ENCODE results near the gene MRO. TPM values are rescaled to one million over a fixed set of nuclear protein-coding genes. Genes with fewer than 3 reads are reported as not detected.

MRO gene
- total RNA-seq, 8 experiments from 2014 or later, result 0.09 to 1.00 (median 0.28) TPM

DNA sequence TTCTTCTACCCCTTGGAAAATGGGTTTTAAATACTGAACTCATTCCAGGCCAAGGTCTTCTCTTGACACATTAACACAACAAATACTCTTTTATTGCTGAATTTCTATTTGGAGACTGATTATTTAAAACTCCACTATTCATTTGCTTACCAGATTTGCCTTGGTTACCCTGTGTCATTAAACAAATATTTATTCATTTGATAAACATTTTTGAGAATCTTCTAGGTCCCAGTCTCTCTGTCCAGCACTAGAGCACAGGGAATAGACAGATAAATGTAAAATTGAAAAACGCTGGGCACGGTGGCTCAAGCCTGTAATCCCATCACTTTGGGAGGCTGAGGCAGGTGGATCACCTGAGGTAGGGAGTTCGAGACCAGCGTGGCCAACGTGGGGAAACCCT is 9.8 kb upstream of the MRO start:
- H3K27ac ChIP-seq, result no peak overlapping the region
- in situ Hi-C loops (cut with MboI; ENCODE audit: low pct_unique_long_range_greater_than_20kb in 2 of 9, low sequenced_read_pairs in 9 of 9, unreplicated experiment in 9 of 9), result loop anchor here in 3 of 9 experiments (10.0 to 25.0 kb wide), 2 partner anchors 208 to 215 kb away; partner anchors contain the start of gene SMAD4 (in 2 of the 3)
- ATAC-seq (replicated peaks in 6 of 8), result no peak
- no peak overlapping the region for H3K4me3 ChIP-seq
- WGBS, 10 experiments, result 44 to 100% (median 81%) methylated on average over 1 to 5 of the region's 5 CpGs; no CpG with 5 or more reads in 2 of the 10 experiments
- H3K4me1 ChIP-seq (replicated peaks in 1 of 2), result no peaks in the 10 kb centered on the region

DNA sequence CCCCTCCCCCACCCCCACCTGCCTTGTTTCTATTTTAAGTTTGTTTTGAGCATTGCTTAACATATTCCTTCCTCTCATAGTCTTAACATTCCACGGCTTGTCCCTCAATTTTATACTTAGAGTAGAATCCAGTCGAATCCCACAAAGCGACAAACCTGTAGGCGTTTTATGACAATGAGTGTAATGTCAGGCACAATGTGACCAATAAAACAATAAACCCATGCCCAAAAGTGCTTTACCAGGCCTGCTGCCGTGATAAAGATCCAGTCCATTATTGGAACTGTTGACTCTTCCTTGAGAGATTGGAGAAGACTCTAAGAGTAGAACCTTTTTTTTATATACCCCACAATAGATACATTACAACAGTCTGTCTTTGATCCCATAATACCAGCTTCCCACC is 6.2 kb upstream of the MRO start:
- Histone ChIP-seq H3K27ac (no peak overlapping the region), H3K4me3 (no peak overlapping the region), H3K4me1 (replicated peaks in 1 of 2) (no peaks in the 10 kb centered on the region)
- in situ Hi-C loops (cut with MboI; ENCODE audit: low pct_unique_long_range_greater_than_20kb in 2 of 9, low sequenced_read_pairs in 9 of 9, unreplicated experiment in 9 of 9), result loop anchor here in 3 of 9 experiments (10.0 to 25.0 kb wide), 2 partner anchors 211 to 219 kb away; partner anchors contain the start of gene SMAD4 (in 2 of the 3)
- no peak for ATAC-seq (replicated peaks in 6 of 8)
- WGBS, 10 experiments, result 29 to 100% (median 86%) methylated on average over 1 to 5 of the region's 5 CpGs; no CpG with 5 or more reads in 1 of the 10 experiments

DNA sequence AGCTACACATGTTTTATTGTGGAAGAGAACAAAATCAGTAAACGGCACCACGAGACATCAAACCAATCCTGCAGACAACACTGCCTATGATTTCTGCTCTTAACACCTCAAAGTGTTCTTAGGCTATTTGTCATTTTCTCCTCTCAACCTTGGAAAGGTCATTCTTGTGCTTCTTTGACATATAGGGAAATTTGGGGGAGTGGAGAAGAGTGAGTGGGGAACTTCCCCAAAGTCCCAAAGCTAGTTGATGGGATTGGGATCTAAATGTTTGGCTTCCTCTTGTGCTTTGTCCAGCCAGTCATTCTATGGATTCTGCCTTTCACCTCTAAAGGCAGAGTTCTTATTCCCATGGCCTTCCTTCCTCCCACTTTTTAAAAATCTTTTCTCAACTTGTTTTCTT is 5.8 kb upstream of the MRO start:
- no peak overlapping the region for H3K4me3 ChIP-seq
- in situ Hi-C loops (cut with MboI; ENCODE audit: low pct_unique_long_range_greater_than_20kb in 2 of 9, low sequenced_read_pairs in 9 of 9, unreplicated experiment in 9 of 9), result loop anchor here in 3 of 9 experiments (10.0 to 25.0 kb wide), 2 partner anchors 212 to 219 kb away; partner anchors contain the start of gene SMAD4 (in 2 of the 3)
- H3K27ac ChIP-seq, result no peak overlapping the region
- ATAC-seq (replicated peaks in 6 of 8), result no peak
- WGBS, 10 experiments, result 20 to 100% (median 94%) methylated on average over 1 to 2 of the region's 2 CpGs; no CpG with 5 or more reads in 3 of the 10 experiments
- H3K4me1 ChIP-seq (replicated peaks in 1 of 2), result no peaks in the 10 kb centered on the region

DNA sequence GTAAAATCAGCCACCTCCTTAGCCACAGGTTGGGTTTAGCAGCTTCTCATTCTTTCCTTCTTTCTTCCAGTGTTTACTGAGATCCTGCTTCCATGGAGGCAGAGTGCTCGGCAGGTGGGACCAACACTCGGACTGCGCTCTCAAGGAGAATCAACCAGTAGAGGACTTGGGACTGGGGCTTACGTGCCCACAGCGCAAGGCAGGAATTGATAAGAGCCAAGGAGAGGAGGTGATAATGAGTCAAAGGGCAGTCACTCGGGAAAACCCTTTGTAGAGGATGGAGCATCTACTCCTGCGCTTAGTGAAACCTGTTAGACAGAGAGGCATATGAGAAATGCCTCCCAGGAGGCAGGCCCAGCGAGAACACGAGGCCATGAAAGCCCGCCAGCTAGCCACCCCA is 2.9 kb upstream of the MRO start:
- no peak for ATAC-seq (replicated peaks in 6 of 8)
- Histone ChIP-seq H3K4me3 (no peak overlapping the region), H3K4me1 (replicated peaks in 1 of 2) (peaks cover 4 to 10% of the 10 kb centered on the region in 2 donors), H3K27ac (no peak overlapping the region)
- in situ Hi-C loops (cut with MboI; ENCODE audit: low pct_unique_long_range_greater_than_20kb in 2 of 9, low sequenced_read_pairs in 9 of 9, unreplicated experiment in 9 of 9), result loop anchor here in 2 of 9 experiments (10.0 to 25.0 kb wide), 2 partner anchors 215 to 222 kb away; partner anchors contain the start of gene SMAD4 (in 1 of the 2)
- 77 to 100% (median 100%) methylated on average over 1 to 3 of the region's 10 CpGs; no CpG with 5 or more reads in 4 of the 10 experiments for WGBS, 10 experiments

- Histone ChIP-seq H3K4me1 (replicated peaks in 1 of 2) (peaks cover 8 to 10% of the 10 kb centered on the region in 2 donors), H3K4me3 (no peak overlapping the region), H3K27ac (no peak overlapping the region)
- no peak for ATAC-seq (replicated peaks in 6 of 8)
- 53 to 100% (median 86%) methylated on average over 2 to 5 of the region's 5 CpGs for WGBS, 10 experiments
- in situ Hi-C loops (cut with MboI; ENCODE audit: low pct_unique_long_range_greater_than_20kb in 2 of 9, low sequenced_read_pairs in 9 of 9, unreplicated experiment in 9 of 9), result loop anchor here in 2 of 9 experiments (10.0 to 25.0 kb wide), 2 partner anchors 216 to 224 kb away; partner anchors contain the start of gene SMAD4 (in 1 of the 2)
Measured at GRCh38 chr18:50820901-50821520, 1.2 kb upstream of the MRO start.

DNA sequence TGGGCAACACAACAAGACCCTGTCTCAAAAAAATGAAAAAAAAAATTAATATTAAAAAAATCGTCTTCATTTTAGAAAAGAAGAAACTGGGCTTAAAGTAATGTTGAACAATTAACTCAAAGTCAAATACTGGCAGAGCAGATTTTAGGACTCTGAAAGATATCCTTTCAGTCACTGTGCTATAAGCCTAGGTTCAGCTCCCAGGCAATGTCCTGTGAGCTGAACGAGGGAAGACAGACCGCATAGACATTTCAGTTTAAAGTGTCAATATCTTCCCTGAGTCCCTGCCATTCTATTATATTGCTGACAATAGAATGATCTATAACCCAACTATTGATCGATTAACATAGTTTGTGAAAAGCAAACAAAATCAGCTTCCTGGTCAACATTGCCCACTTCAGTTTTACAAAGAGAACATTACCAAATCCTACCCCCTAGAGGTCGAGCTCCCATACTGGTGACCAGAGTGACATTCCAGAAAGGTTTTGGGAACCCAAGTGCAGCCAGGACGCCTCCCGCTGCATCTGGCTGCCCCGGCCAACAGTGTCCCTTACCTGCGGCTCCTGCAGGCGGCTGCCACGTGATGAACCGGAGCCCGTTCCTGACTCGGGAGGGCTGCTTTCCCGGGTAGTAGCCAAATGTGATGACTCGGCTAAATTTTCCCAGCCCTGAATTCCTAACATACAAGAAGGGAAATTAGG is 639 bp downstream of the MRO start:
- H3K27ac ChIP-seq, result no peak overlapping the region
- H3K4me1 ChIP-seq (replicated peaks in 1 of 2), result peaks cover 8 to 10% of the 10 kb centered on the region in 2 donors
- peak; percentile 4 to 57 (median 40) for ATAC-seq (replicated peaks in 6 of 8)
- in situ Hi-C loops (cut with MboI; ENCODE audit: low pct_unique_long_range_greater_than_20kb in 2 of 9, low sequenced_read_pairs in 9 of 9, unreplicated experiment in 9 of 9), result loop anchor here in 1 of 9 experiments (25.0 kb wide), 1 partner anchor 218 kb away; the partner anchor contains the start of gene SMAD4
- WGBS, 10 experiments, result 12 to 56% (median 37%) methylated on average over 4 to 12 of the region's 16 CpGs; no CpG with 5 or more reads in 1 of the 10 experiments
- peak overlapping the region in 4 of 5 donors; percentile 0 to 16 (median 12) for H3K4me3 ChIP-seq

DNA sequence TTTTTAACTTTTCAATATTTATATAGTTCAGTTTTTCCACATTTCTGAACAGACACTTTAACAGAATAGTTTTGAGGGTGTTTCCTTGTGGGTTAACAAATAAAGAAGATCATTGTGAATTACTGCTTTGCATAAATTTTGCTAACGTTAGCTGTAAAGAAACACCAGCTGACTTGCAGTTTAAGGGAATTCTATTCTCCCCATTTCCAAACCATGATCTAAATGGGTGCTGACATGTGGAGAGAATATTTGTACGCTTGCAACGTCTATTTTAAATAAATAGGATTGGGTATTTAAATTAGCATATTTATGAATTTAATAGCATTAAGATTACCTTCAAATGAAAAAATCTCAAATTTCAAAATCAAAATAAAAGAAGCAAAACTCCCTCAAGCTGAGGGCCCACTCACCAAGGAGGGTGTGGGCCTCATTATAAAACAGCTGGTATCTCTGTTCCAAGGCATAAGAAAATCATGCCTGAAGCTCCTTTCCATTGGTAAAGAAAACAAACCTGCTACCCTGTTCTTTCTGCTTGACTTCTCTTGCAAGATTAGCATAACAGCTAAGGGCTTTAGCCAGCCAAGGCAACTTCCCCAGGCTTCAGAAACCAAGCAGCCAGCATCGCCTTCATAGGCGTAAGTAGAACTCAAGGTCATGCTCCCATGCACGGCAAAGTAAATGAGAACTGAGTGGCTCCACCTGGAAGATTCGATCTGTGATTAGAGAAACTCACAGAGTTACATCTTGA is 3.2 kb downstream of the MRO start:
- WGBS, 10 experiments, result 3 to 65% (median 41%) methylated on average over 2 to 6 of the region's 7 CpGs
- Histone ChIP-seq H3K27ac (no peak overlapping the region), H3K4me1 (replicated peaks in 1 of 2) (peaks cover 8 to 10% of the 10 kb centered on the region in 2 donors), H3K4me3 (no peak overlapping the region)
- in situ Hi-C loops (cut with MboI; ENCODE audit: low pct_unique_long_range_greater_than_20kb in 2 of 9, low sequenced_read_pairs in 9 of 9, unreplicated experiment in 9 of 9), result loop anchor here in 1 of 9 experiments (25.0 kb wide), 1 partner anchor 221 kb away; the partner anchor contains the start of gene SMAD4
- peak in 3 of 8 experiments; percentile 72 to 89 (median 76) for ATAC-seq (replicated peaks in 6 of 8)

- H3K4me3 ChIP-seq, result no peak overlapping the region
- no peak overlapping the region for H3K27ac ChIP-seq
- WGBS, 10 experiments, result 64 to 100% (median 80%) methylated on average over 1 to 5 of the region's 7 CpGs; no CpG with 5 or more reads in 1 of the 10 experiments
- in situ Hi-C loops (cut with MboI; ENCODE audit: low pct_unique_long_range_greater_than_20kb in 2 of 9, low sequenced_read_pairs in 9 of 9, unreplicated experiment in 9 of 9), result loop anchor here in 1 of 9 experiments (25.0 kb wide), 1 partner anchor 223 kb away; the partner anchor contains the start of gene SMAD4
- peaks cover 3 to 4% of the 10 kb centered on the region in 2 donors for H3K4me1 ChIP-seq (replicated peaks in 1 of 2)
- ATAC-seq (replicated peaks in 6 of 8), result no peak
Measured at GRCh38 chr18:50814395-50814794, 5.4 kb downstream of the MRO start.

DNA sequence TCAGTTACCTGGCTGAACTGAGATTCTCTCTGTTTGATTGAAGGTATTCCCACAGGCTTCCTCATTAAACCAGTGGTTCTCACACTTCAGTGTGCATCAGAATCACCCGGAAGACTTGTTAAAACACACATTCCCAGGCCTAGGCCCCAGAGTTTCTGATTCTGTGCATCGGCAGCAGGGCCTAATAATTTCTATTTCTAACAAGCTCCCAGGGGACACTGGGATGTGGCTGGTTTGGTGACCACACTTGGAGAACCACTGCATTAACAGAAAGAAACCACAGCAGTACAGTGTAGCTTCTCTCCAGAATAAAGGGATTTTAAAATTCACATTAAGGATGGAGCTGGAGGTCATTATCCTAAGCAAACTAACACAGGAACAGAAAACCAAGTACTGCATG is 6.5 kb downstream of the MRO start:
- 44 to 100% (median 80%) methylated on average over 1 to 2 of the region's 2 CpGs; no CpG with 5 or more reads in 3 of the 10 experiments for WGBS, 10 experiments
- peaks cover 0 to 4% of the 10 kb centered on the region in 2 donors for H3K4me1 ChIP-seq (replicated peaks in 1 of 2)
- in situ Hi-C loops (cut with MboI; ENCODE audit: low pct_unique_long_range_greater_than_20kb in 2 of 9, low sequenced_read_pairs in 9 of 9, unreplicated experiment in 9 of 9), result loop anchor here in 1 of 9 experiments (25.0 kb wide), 1 partner anchor 224 kb away; the partner anchor contains the start of gene SMAD4
- H3K27ac ChIP-seq, result no peak overlapping the region
- no peak overlapping the region for H3K4me3 ChIP-seq
- no peak for ATAC-seq (replicated peaks in 6 of 8)

- H3K27ac ChIP-seq, result no peak overlapping the region
- H3K4me3 ChIP-seq, result no peak overlapping the region
- peaks cover 0 to 4% of the 10 kb centered on the region in 2 donors for H3K4me1 ChIP-seq (replicated peaks in 1 of 2)
- in situ Hi-C loops (cut with MboI; ENCODE audit: low pct_unique_long_range_greater_than_20kb in 2 of 9, low sequenced_read_pairs in 9 of 9, unreplicated experiment in 9 of 9), result loop anchor here in 1 of 9 experiments (25.0 kb wide), 1 partner anchor 224 kb away; the partner anchor contains the start of gene SMAD4
- no peak for ATAC-seq (replicated peaks in 6 of 8)
- 50 to 100% (median 95%) methylated on average over 1 to 2 of the region's 2 CpGs; no CpG with 5 or more reads in 6 of the 10 experiments for WGBS, 10 experiments
Measured at GRCh38 chr18:50812834-50813233, 7.0 kb downstream of the MRO start.

- in situ Hi-C loops (cut with MboI; ENCODE audit: low pct_unique_long_range_greater_than_20kb in 2 of 9, low sequenced_read_pairs in 9 of 9, unreplicated experiment in 9 of 9), result loop anchor here in 1 of 9 experiments (25.0 kb wide), 1 partner anchor 230 kb away; the partner anchor contains the start of gene SMAD4
- 0 to 100% (median 85%) methylated on average over 1 to 2 of the region's 2 CpGs; no CpG with 5 or more reads in 1 of the 10 experiments for WGBS, 10 experiments
- no peak overlapping the region for H3K4me3 ChIP-seq
- peak in 1 of 8 experiments; percentile 17 for ATAC-seq (replicated peaks in 6 of 8)
- no peaks in the 10 kb centered on the region for H3K4me1 ChIP-seq (replicated peaks in 1 of 2)
- no peak overlapping the region for H3K27ac ChIP-seq
Measured at GRCh38 chr18:50807176-50807575, 12.6 kb downstream of the MRO start.

GRCh38 chr18:50806208-50806616 is 13.6 kb downstream of the MRO start:
- Histone ChIP-seq H3K27ac (no peak overlapping the region), H3K4me3 (no peak overlapping the region), H3K4me1 (replicated peaks in 1 of 2) (no peaks in the 10 kb centered on the region)
- ATAC-seq (replicated peaks in 6 of 8), result peak in 2 of 8 experiments; percentile 27 to 46
- in situ Hi-C loops (cut with MboI; ENCODE audit: low pct_unique_long_range_greater_than_20kb in 2 of 9, low sequenced_read_pairs in 9 of 9, unreplicated experiment in 9 of 9), result loop anchor here in 1 of 9 experiments (25.0 kb wide), 1 partner anchor 231 kb away; the partner anchor contains the start of gene SMAD4
- WGBS, 10 experiments, result 25 to 100% (median 71%) methylated on average over 1 to 13 of the region's 15 CpGs; no CpG with 5 or more reads in 3 of the 10 experiments

Data from motor neuron (in vitro differentiated cells).